Natural killer cell (primary cell): ENCODE data around the gene CA12. TPM values are rescaled to one million over a fixed set of nuclear protein-coding genes. Genes with fewer than 3 reads are reported as not detected.

Experiments
- ATAC-seq, 3 donors: fragments of 150-1000 bp in 2 of 3; fragments of 200-7000 bp in 1 of 3; cut with Tn5 transposase; 1 replicate in 1 of 3; 2 replicates in 2 of 3; pipeline ENCODE4 v1.10.0; 2021; ENCODE audit warnings: mild to moderate bottlenecking in 2 of 3, moderate library complexity in 2 of 3
- DNase-seq, 2 donors: peaks; one replicate each; pipeline versions ENCODE4 v3.0.0 to v3.0.0-alpha.2; 2013 to 2021; ENCODE audit warnings: mixed read lengths in 1 of 2
- H3K27ac ChIP-seq: one replicate; pipeline ENCODE4 v1.5.1; 2013; ENCODE audit warnings: mild to moderate bottlenecking, low read length
- H3K27me3 ChIP-seq: one replicate; pipeline ENCODE4 v1.6.1; 2013; ENCODE audit warnings: low read length; ENCODE audit not compliant: control insufficient read depth, insufficient read depth
- H3K36me3 ChIP-seq: one replicate; pipeline ENCODE4 v1.6.1; 2013; ENCODE audit warnings: low read length; ENCODE audit not compliant: control insufficient read depth, insufficient read depth
- H3K4me1 ChIP-seq: one replicate; pipeline ENCODE4 v1.6.1; 2013; ENCODE audit warnings: low read length; ENCODE audit not compliant: control insufficient read depth, insufficient read depth
- H3K4me3 ChIP-seq: one replicate; pipeline ENCODE4 v1.5.1; 2013; ENCODE audit warnings: low read length
- H3K9me3 ChIP-seq: one replicate; pipeline ENCODE4 v1.6.1; 2013; ENCODE audit warnings: low read length; ENCODE audit not compliant: control insufficient read depth, insufficient read depth
- H3K27ac Mint-ChIP-seq, 2 donors: one replicate each; pipeline ENCODE4 v1.8.0; 2022; ENCODE audit warnings: mild to moderate bottlenecking in 2 of 2, mixed read lengths in 2 of 2, moderate library complexity in 1 of 2
- H3K27me3 Mint-ChIP-seq, 2 donors: one replicate each; pipeline ENCODE4 v1.8.0; 2022; ENCODE audit warnings: low read depth in 2 of 2, mixed read lengths in 2 of 2
- H3K36me3 Mint-ChIP-seq: one replicate; pipeline ENCODE4 v1.8.0; 2022; ENCODE audit warnings: mixed read lengths
- H3K4me1 Mint-ChIP-seq, 2 donors: one replicate each; pipeline ENCODE4 v1.8.0; 2022; ENCODE audit warnings: mixed read lengths in 2 of 2
- H3K4me3 Mint-ChIP-seq: one replicate; pipeline ENCODE4 v1.8.0; 2022; ENCODE audit warnings: mild to moderate bottlenecking, moderate library complexity, mixed read lengths
- H3K9me3 Mint-ChIP-seq, 2 donors: one replicate each; pipeline ENCODE4 v1.8.0; 2022; ENCODE audit warnings: mixed read lengths in 2 of 2
- CTCF ChIP-seq: fragments of 200-600 bp; IDR thresholded peaks from one replicate; pipeline ENCODE4 v1.8.0; 2022; ENCODE audit warnings: antibody characterized with exemption
- WGBS: methylation state at CpG from one replicate; pipeline ENCODE4 v1.1.7; 2013; ENCODE audit warnings: missing lambda C conversion rate; ENCODE audit not compliant: insufficient coverage; 5-methylcytosine and 5-hydroxymethylcytosine counted together
- intact Hi-C: fragments of 100-400 bp; cut with micrococcal nuclease; formaldehyde crosslinking; loops from one replicate; pipeline ENCODE4 v1.14.2; 2022
- total RNA-seq, 4 donors: library from RNA; stranded (reverse); fragments of 120-200 nt in 1 of 4; gene quantifications; one replicate each; pipeline versions ENCODE4 v1.2.3 to v1.2.4, GENCODE V29; 2013 to 2022

CA12 gene
- total RNA-seq, 3 donors from 2014 or later (not counting 1 experiment from before 2014, with no cell fraction given) = not detected

GRCh38 chr15:63390689-63391088 is 9.0 kb upstream of the CA12 start:
- peaks cover 5 to 9% of the 10 kb centered on the region in 2 donors for H3K4me1 Mint-ChIP-seq
- no peak overlapping the region for H3K4me3 Mint-ChIP-seq
- Histone ChIP-seq H3K27me3 (peaks cover 3% of the 10 kb centered on the region), H3K4me1 (no peaks in the 10 kb centered on the region), H3K36me3 (no peaks in the 10 kb centered on the region), H3K27ac (no peak overlapping the region), H3K9me3 (no peaks in the 10 kb centered on the region), H3K4me3 (no peak overlapping the region)
- DNase-seq (no peak), ATAC-seq (no peak)
- no peak overlapping the region for H3K27ac Mint-ChIP-seq
- H3K27me3 Mint-ChIP-seq = peaks cover 6 to 16% of the 10 kb centered on the region in 2 donors
- H3K9me3 Mint-ChIP-seq = no peaks in the 10 kb centered on the region
- TF ChIP-seq CTCF = no peak
- WGBS = 90% methylated on average over 3 of the region's 3 CpGs
- intact Hi-C loops = no loop called here
- H3K36me3 Mint-ChIP-seq = no peaks in the 10 kb centered on the region

GRCh38 chr15:63389902-63390670 is 8.4 kb upstream of the CA12 start:
- peak in 1 of 2 donors; percentile 36 for DNase-seq
- peaks cover 5 to 9% of the 10 kb centered on the region in 2 donors for H3K4me1 Mint-ChIP-seq

GRCh38 chr15:63388511-63388910 is 6.9 kb upstream of the CA12 start:
- 81% methylated on average over 4 of the region's 5 CpGs for WGBS
- no peaks in the 10 kb centered on the region for H3K36me3 ChIP-seq
- Mint-ChIP-seq H3K27me3 (peaks cover 23 to 28% of the 10 kb centered on the region in 2 donors), H3K4me1 (peaks cover 5 to 9% of the 10 kb centered on the region in 2 donors), H3K9me3 (no peaks in the 10 kb centered on the region), H3K27ac (no peak overlapping the region), H3K36me3 (no peaks in the 10 kb centered on the region), H3K4me3 (no peak overlapping the region)
- DNase-seq = no peak
- no peaks in the 10 kb centered on the region for H3K4me1 ChIP-seq
- H3K27me3 ChIP-seq = peaks cover 5% of the 10 kb centered on the region
- ATAC-seq = no peak
- intact Hi-C loops = no loop called here
- no peak overlapping the region for H3K27ac ChIP-seq
- no peaks in the 10 kb centered on the region for H3K9me3 ChIP-seq
- TF ChIP-seq CTCF = no peak
- H3K4me3 ChIP-seq = no peak overlapping the region

More at GRCh38 chr15:63389902-63390670, 8.4 kb upstream of the CA12 start:
- Mint-ChIP-seq H3K27me3 (peaks cover 12 to 13% of the 10 kb centered on the region in 2 donors), H3K36me3 (no peaks in the 10 kb centered on the region), H3K9me3 (no peaks in the 10 kb centered on the region), H3K27ac (no peak overlapping the region), H3K4me3 (no peak overlapping the region)
- Histone ChIP-seq H3K27ac (no peak overlapping the region), H3K27me3 (peaks cover 3% of the 10 kb centered on the region), H3K36me3 (no peaks in the 10 kb centered on the region), H3K4me3 (no peak overlapping the region), H3K9me3 (no peaks in the 10 kb centered on the region), H3K4me1 (no peaks in the 10 kb centered on the region)
- intact Hi-C loops = no loop called here
- TF ChIP-seq CTCF = no peak
- 73% methylated on average over 5 of the region's 6 CpGs for WGBS
- no peak for ATAC-seq
